DOHH2 (cell line): Measurements from ENCODE around the gene FGD4.

ENCODE experiments used
- H3F3A ChIP-seq: fragments of 200-600 bp; sonication (generic), shearing (Covaris generic); 2 replicates; pipeline ENCODE4 v1.6.0; 2016; ENCODE audit warnings: antibody characterized with exemption, mild to moderate bottlenecking; ENCODE audit not compliant: control insufficient read depth, insufficient read depth
- H3K27ac ChIP-seq: fragments of 200-600 bp; sonication (generic); 2 replicates; pipeline ENCODE4 v1.5.1; 2014; ENCODE audit warnings: low read depth, mild to moderate bottlenecking, low read length, moderate library complexity
- H3K27me3 ChIP-seq: fragments of 200-600 bp; sonication (generic); 2 replicates; pipeline ENCODE4 v1.6.1; 2014; ENCODE audit warnings: mild to moderate bottlenecking, low read length, mixed read lengths; ENCODE audit not compliant: control insufficient read depth
- H3K36me3 ChIP-seq: fragments of 200-600 bp; sonication (generic); 2 replicates; pipeline ENCODE4 v1.6.1; 2014; ENCODE audit warnings: mild to moderate bottlenecking, low read length, moderate library complexity, mixed read lengths; ENCODE audit not compliant: control insufficient read depth
- H3K4me1 ChIP-seq: fragments of 200-600 bp; sonication (generic); 2 replicates; pipeline ENCODE4 v1.6.1; 2014; ENCODE audit warnings: mild to moderate bottlenecking, low read length, mixed read lengths; ENCODE audit not compliant: control insufficient read depth
- H3K4me2 ChIP-seq: fragments of 200-600 bp; sonication (generic); 2 replicates; pipeline ENCODE4 v1.6.0; 2014; ENCODE audit warnings: mild to moderate bottlenecking, low read length, moderate library complexity
- H3K4me3 ChIP-seq: fragments of 200-600 bp; sonication (generic); 2 replicates; pipeline ENCODE4 v1.5.1; 2014; ENCODE audit warnings: mild to moderate bottlenecking, low read length, mixed read lengths
- H3K79me2 ChIP-seq: fragments of 200-600 bp; sonication (generic); 2 replicates; pipeline ENCODE4 v1.6.1; 2014; ENCODE audit warnings: mild to moderate bottlenecking, low read length, mixed read lengths; ENCODE audit not compliant: control insufficient read depth
- H3K9me2 ChIP-seq: fragments of 200-600 bp; sonication (generic); replicated peaks from 2 replicates; pipeline ENCODE4 v1.6.1; 2014; ENCODE audit warnings: mild to moderate bottlenecking, low read length, mixed read lengths; ENCODE audit not compliant: control insufficient read depth
- H3K9me3 ChIP-seq: fragments of 200-600 bp; sonication (generic); 2 replicates; pipeline ENCODE4 v1.6.1; 2014; ENCODE audit warnings: antibody characterized with exemption, low read length, mixed read lengths; ENCODE audit not compliant: control insufficient read depth, insufficient read depth
- H4K20me1 ChIP-seq: fragments of 200-600 bp; sonication (generic); 2 replicates; pipeline ENCODE4 v1.6.0; 2014; ENCODE audit warnings: low read depth, mild to moderate bottlenecking, antibody characterized with exemption, low read length, moderate library complexity; ENCODE audit not compliant: control insufficient read depth, insufficient read depth
- EZH2phosphoT487 ChIP-seq: fragments of 200-600 bp; sonication (generic); IDR thresholded peaks from 2 replicates; pipeline ENCODE4 v1.6.1; 2017; ENCODE audit warnings: borderline replicate concordance, mild to moderate bottlenecking, antibody characterized with exemption, low read length, moderate library complexity, mixed read lengths
- TF ChIP-seq, protein P1 (sequence below): fragments of 200-600 bp; sonication (generic); IDR thresholded peaks from one replicate; pipeline ENCODE4 v1.5.1; 2014; ENCODE audit warnings: antibody characterized with exemption, mild to moderate bottlenecking, low read depth, low read length; ENCODE audit not compliant: poor library complexity, severe bottlenecking

Gene FGD4

DNA sequence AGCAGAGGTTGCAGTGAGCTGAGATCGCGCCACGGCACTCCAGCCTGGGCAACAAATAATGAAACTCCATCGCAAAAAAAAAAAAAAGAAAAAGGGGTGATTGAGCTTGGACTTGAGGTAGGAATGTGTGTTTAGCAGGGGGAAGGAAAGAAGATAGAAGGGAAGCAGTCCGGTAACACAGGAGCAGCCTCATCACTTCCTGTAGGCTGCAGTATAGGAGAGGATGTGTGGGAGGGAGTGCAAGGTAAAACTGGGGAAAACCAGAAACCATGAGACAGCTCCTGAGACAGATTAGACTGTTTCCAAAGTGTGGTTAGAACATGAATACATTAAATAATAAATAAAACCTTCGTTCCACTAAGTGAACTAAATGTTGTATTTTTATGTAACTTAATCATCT lies 49.2 kb downstream of the FGD4 start:
- Histone ChIP-seq H3K79me2 (no peaks in the 10 kb centered on the region), H3K9me2 (no peaks in the 10 kb centered on the region), H3K4me1 (peaks cover 9% of the 10 kb centered on the region), H3K36me3 (no peaks in the 10 kb centered on the region), H3K27ac (no peak overlapping the region), H3F3A (no peaks in the 10 kb centered on the region), H3K4me2 (no peak overlapping the region), H3K9me3 (no peaks in the 10 kb centered on the region), H4K20me1 (no peaks in the 10 kb centered on the region), H3K4me3 (no peak overlapping the region), H3K27me3 (no peaks in the 10 kb centered on the region)
- TF ChIP-seq EZH2phosphoT487, result no peak
- TF ChIP-seq, protein P1, sequence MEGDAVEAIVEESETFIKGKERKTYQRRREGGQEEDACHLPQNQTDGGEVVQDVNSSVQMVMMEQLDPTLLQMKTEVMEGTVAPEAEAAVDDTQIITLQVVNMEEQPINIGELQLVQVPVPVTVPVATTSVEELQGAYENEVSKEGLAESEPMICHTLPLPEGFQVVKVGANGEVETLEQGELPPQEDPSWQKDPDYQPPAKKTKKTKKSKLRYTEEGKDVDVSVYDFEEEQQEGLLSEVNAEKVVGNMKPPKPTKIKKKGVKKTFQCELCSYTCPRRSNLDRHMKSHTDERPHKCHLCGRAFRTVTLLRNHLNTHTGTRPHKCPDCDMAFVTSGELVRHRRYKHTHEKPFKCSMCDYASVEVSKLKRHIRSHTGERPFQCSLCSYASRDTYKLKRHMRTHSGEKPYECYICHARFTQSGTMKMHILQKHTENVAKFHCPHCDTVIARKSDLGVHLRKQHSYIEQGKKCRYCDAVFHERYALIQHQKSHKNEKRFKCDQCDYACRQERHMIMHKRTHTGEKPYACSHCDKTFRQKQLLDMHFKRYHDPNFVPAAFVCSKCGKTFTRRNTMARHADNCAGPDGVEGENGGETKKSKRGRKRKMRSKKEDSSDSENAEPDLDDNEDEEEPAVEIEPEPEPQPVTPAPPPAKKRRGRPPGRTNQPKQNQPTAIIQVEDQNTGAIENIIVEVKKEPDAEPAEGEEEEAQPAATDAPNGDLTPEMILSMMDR, result no peak

GRCh38 chr12:32450363-32450762 lies 51.0 kb downstream of the FGD4 start:
- H3K27me3 ChIP-seq, result no peaks in the 10 kb centered on the region
- H3K9me2 ChIP-seq, result no peaks in the 10 kb centered on the region
- no peak for TF ChIP-seq EZH2phosphoT487
- TF ChIP-seq, protein P1, result no peak
- H3K79me2 ChIP-seq, result no peaks in the 10 kb centered on the region
- no peaks in the 10 kb centered on the region for H3K9me3 ChIP-seq
- no peaks in the 10 kb centered on the region for H3K36me3 ChIP-seq
- no peaks in the 10 kb centered on the region for H3F3A ChIP-seq
- H4K20me1 ChIP-seq, result no peaks in the 10 kb centered on the region
- H3K27ac ChIP-seq, result no peak overlapping the region
- H3K4me1 ChIP-seq, result peaks cover 3% of the 10 kb centered on the region; the same call in 1 of the 2 replicates
- H3K4me2 ChIP-seq, result no peak overlapping the region
- no peak overlapping the region for H3K4me3 ChIP-seq

GRCh38 chr12:32450768-32451167 lies 51.4 kb downstream of the FGD4 start:
- no peaks in the 10 kb centered on the region for H3K27me3 ChIP-seq

More at GRCh38 chr12:32450768-32451167, 51.4 kb downstream of the FGD4 start:
- no peaks in the 10 kb centered on the region; the same call in 1 of the 2 replicates for H3F3A ChIP-seq
- H3K27ac ChIP-seq, result no peak overlapping the region
- H3K9me2 ChIP-seq, result no peaks in the 10 kb centered on the region
- H4K20me1 ChIP-seq, result no peaks in the 10 kb centered on the region
- no peak for TF ChIP-seq EZH2phosphoT487
- TF ChIP-seq, protein P1, result no peak
- no peaks in the 10 kb centered on the region for H3K9me3 ChIP-seq
- no peaks in the 10 kb centered on the region for H3K79me2 ChIP-seq
- H3K36me3 ChIP-seq, result no peaks in the 10 kb centered on the region
- H3K4me3 ChIP-seq, result no peak overlapping the region
- H3K4me2 ChIP-seq, result no peak overlapping the region
- peaks cover 5% of the 10 kb centered on the region for H3K4me1 ChIP-seq
